ENCODE results near the gene TRAPPC2L. TPM values are rescaled to one million over a fixed set of nuclear protein-coding genes. Genes with fewer than 3 reads are reported as not detected.

The TRAPPC2L gene
- total and polyA plus RNA-seq, 2 experiments from 2014 or later: 59.3 to 167 TPM

DNA sequence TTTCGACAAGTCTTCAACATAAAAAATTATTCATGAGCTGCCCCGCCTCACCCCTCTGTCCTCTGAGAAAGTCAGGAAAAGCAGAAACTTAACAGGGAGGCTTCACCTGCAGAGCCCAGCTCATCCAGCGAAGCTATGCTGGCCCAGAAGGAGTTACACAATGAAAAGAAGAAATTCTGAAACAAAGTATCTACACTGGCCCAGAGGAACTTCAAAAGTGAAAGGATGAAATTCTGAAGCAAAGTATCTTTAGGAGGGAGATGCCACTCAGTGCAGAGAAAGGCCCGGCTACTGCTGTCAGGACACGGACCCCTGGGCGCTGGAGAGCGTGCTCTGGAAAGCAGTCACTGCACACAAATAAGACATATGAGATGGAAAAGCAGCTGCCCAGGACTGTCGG, 1.8 kb upstream of the TRAPPC2L start (continued):
- TF ChIP-seq, protein P1, sequence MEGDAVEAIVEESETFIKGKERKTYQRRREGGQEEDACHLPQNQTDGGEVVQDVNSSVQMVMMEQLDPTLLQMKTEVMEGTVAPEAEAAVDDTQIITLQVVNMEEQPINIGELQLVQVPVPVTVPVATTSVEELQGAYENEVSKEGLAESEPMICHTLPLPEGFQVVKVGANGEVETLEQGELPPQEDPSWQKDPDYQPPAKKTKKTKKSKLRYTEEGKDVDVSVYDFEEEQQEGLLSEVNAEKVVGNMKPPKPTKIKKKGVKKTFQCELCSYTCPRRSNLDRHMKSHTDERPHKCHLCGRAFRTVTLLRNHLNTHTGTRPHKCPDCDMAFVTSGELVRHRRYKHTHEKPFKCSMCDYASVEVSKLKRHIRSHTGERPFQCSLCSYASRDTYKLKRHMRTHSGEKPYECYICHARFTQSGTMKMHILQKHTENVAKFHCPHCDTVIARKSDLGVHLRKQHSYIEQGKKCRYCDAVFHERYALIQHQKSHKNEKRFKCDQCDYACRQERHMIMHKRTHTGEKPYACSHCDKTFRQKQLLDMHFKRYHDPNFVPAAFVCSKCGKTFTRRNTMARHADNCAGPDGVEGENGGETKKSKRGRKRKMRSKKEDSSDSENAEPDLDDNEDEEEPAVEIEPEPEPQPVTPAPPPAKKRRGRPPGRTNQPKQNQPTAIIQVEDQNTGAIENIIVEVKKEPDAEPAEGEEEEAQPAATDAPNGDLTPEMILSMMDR (conservative IDR thresholded peaks at IDR 0.05; ENCODE audit: low read depth in 2 of 2): no peak
- TF ChIP-seq ZNF331 (CRISPR knock-in tag; IDR thresholded peaks at IDR 0.05; ENCODE audit: low read depth): no peak
- TF ChIP-seq STAT1 (IDR thresholded peaks at IDR 0.05; ENCODE audit: unreplicated experiment): no peak
- no peak for TF ChIP-seq JUNB (IDR thresholded peaks at IDR 0.05; ENCODE audit: unreplicated experiment)

GRCh38 chr16:88855736-88856121, 1.2 kb upstream of the TRAPPC2L start:
- Histone ChIP-seq H3F3A (replicated peaks; ENCODE audit: low read depth) (0 out of 2 replicates have a peak, but pooled peaks cover 3% of the 10 kb centered on the region), H3K79me2 (replicated peaks; ENCODE audit: insufficient read depth) (peaks cover 18% of the 10 kb centered on the region), H4K20me1 (replicated peaks; ENCODE audit: insufficient read depth) (peaks cover 7% of the 10 kb centered on the region; the same call in 1 of the 2 replicates), H3K36me3 (ENCODE audit: insufficient read depth) (no peaks in the 10 kb centered on the region), H3K27me3 (ENCODE audit: insufficient read depth) (no peaks in the 10 kb centered on the region), H3K4me1 (ENCODE audit: insufficient read depth) (no peaks in the 10 kb centered on the region; the same call in 1 of the 2 replicates), H3K27ac (ENCODE audit: low read depth) (no peak overlapping the region), H2AFZ (no peak overlapping the region), H3K9me2 (ENCODE audit: insufficient read depth) (no peaks in the 10 kb centered on the region), H3K4me3 (peak overlapping the region; percentile 71), H3K4me2 (peak overlapping the region; percentile 83)
- peaks cover 10% of the 10 kb centered on the region for H3K27me3 Mint-ChIP-seq (ENCODE audit: insufficient read depth, low read depth, poor library complexity)
- no peak for ATAC-seq
- peaks cover 46% of the 10 kb centered on the region for H3K36me3 Mint-ChIP-seq (ENCODE audit: low read depth)
- peaks cover 12% of the 10 kb centered on the region for H3K9me3 Mint-ChIP-seq
- H3K4me3 Mint-ChIP-seq: peak overlapping the region; percentile 79
- H3K27ac Mint-ChIP-seq: no peak overlapping the region
- H3K4me1 Mint-ChIP-seq: peaks cover 21% of the 10 kb centered on the region
- DNase-seq (ENCODE audit: low spot score): no peak
- TF ChIP-seq CREB1 (CRISPR knock-in tag; IDR thresholded peaks at IDR 0.05; ENCODE audit: low read depth): no peak
- TF ChIP-seq STAT1 (IDR thresholded peaks at IDR 0.05; ENCODE audit: unreplicated experiment): no peak
- TF ChIP-seq, protein P1 (conservative IDR thresholded peaks at IDR 0.05; ENCODE audit: low read depth in 2 of 2): no peak
- no peak for TF ChIP-seq EZH2phosphoT487 (IDR thresholded peaks at IDR 0.05; ENCODE audit: unreplicated experiment)
- TF ChIP-seq ZNF114 (CRISPR knock-in tag; IDR thresholded peaks at IDR 0.05): no peak
- TF ChIP-seq REST (IDR thresholded peaks at IDR 0.05; ENCODE audit: unreplicated experiment): no peak
- no peak for TF ChIP-seq ZNF331 (CRISPR knock-in tag; IDR thresholded peaks at IDR 0.05; ENCODE audit: low read depth)
- TF ChIP-seq NANOG (IDR thresholded peaks at IDR 0.05; ENCODE audit: borderline replicate concordance): no peak
- no peak for TF ChIP-seq POLR2AphosphoS5 (IDR thresholded peaks at IDR 0.05; ENCODE audit: low read depth)
